DMS53 treated with DMSO at 0.1 percent for 48 hours (cell line): ENCODE data around the gene RGS5.

Experiments
- DNase-seq: peaks from one replicate; lab custom pipeline; 2025; ENCODE audit not compliant: unreplicated experiment; lab: John Stamatoyannopoulos, UW

The RGS5 gene

GRCh38 chr1:163186862-163187261, 15.9 kb downstream of the RGS5 start:
- DNase-seq, result no peak

DNA sequence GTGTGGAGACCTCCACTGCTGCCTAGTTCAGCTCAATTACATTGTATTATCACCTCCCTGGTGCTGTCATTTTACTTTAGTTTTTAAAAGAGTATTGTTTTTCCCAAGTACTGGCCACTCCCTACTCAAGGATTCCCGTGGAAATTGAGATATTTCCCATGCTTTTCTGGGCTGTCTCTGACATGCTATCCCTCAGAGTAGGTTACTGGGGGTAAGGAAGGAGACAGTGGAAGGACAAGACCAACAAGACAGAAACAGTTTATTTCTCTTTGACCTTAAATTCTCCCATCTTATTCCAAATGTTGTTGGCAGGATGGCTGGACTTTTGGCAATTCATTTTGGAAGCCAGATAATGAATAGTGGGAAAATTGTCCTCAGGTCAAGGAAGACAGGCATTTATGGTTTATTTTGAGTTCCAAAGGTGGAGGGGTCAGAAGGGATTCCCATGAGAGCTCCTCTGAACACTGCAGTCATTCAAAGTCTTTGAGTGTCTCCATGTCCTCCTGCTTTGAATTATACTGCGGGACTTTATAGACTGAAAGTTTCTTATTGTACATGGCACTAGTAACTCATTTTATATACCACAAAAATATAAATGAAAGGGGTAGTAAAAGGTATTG, 20.3 kb downstream of the RGS5 start:
- DNase-seq, result no peak

DNA sequence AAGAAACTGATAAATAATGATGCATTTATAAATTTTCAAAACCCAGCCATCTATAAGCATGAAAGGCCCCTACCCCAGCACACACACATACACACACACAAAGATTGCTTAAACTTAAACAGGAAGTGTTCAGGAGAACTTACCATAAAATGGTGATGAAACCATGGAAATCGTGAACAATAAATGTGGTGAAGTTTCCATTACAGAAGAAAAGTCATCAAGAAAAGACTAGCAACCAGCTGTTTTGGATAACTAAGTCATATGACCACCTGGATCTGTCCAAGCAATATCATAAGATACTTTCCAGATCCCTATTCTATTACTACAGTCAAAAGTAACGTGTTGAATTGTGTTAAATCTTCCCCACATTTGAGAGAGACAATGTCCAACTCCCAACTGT, 24.1 kb downstream of the RGS5 start:
- no peak for DNase-seq

DNA sequence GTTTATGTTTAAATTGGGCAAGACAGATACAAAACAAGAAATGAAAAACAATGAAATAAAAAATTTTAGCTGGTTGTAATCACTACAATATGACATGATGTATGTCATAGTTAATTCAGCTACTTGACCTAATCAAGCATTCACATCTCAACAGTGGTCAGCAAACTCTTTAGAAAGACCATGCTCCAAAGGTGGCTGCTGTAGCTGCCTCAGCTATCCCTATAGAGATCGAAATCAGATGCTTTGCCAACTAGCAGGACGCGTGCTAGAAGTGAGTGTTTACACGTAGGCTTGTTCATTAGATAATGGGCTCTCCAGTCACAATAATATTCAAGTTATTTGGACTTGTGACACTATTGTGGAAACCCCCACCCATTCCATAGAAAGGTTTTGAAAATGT, 25.9 kb downstream of the RGS5 start:
- no peak for DNase-seq

GRCh38 chr1:163174524-163175437, 27.9 kb downstream of the RGS5 start:
- DNase-seq, result peak; percentile 60

DNA sequence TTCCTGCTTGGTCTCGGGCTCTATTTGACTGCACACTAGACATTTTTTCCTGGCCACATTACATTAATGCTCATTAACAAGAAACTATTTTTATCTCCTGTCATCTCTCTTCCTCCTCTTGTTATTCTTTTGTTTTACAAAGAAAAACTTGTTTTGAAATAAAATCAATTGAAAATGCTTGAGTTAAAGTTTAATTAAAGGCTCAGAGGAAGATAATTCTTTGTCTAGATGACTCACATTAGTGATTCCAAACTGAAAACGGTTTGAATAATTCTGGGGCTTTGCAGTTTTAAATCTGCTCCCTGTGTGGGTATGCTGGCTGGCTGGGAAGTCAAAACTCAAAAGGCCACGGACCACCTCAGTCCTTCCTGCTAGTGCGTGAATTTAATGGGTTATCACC, 29.6 kb downstream of the RGS5 start:
- DNase-seq, result no peak

GRCh38 chr1:163172596-163172995, 30.1 kb downstream of the RGS5 start:
- no peak for DNase-seq

DNA sequence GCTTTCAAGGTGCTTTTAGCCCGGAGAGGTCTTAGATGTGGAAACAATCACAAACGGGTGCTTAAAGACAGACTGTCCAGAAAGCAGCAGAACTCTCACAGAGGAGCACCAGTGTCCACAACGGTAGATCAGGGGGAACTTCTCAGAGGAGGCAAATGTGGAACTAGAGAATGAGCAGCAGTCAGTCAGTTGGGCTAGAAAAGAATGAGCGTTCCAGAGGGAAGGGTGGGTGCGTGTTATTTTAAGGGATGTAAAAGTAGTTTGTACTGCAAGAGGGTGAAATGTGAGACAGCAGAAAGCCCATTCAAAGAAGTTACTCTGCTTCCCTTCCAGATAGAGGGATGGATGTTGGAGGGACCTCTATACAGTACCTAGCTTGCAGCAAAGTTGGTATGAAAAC, 30.9 kb downstream of the RGS5 start:
- peak; percentile 20 for DNase-seq

DNA sequence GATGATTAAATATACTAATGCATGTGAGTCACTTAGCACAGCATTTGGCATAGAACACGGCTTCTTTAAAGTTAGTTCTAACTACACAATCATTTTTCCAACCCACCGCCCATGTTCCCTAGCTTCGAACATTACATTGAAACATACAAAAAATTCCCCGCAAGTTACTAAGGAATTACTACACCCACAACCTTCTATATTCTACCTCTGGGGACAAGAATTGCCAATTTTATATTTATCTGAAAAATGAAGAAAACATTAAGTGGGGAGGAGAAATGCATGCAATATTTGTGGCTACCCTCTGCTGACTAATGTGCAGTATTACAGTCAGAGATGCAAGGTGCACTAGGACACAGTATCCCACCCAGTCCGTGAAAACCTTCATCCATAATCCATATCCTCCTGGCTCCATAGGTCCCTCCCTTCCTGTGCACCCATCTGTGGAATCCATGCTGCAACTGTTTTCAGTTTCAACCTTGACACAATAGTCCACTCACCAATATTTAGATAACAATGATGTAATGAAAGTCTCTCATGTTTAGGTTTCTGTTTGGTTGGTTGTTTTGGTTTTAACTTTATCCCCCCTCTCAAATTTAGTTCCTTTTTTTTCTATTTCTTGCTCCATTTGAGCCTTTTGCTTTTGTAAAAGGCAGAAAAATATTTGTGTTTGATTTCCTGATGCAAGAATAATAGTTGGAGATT, 31.6 kb downstream of the RGS5 start:
- DNase-seq, result peak; percentile 74

GRCh38 chr1:163170331-163170730, 32.4 kb downstream of the RGS5 start:
- no peak for DNase-seq

- DNase-seq, result no peak
Measured at GRCh38 chr1:163169553-163169952, 33.2 kb downstream of the RGS5 start.

DNA sequence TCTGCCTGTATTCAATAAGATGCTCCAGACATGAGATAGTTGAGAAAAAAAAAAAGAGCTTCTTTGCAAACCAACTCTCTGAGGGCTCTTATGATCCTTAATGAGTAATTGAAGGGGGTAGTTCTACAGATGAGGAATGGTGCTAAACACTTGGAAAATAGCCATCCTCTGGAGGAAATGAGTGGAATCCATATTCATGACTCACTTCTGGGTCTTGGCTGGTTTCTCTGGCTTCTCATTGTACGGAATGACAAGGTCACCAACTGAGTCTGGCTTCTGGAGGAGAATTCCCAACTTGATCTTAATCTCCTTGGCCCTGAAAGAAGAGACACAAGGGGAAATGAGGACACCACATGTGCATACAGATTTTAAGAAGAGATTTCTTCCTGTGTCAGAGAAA, 34.7 kb downstream of the RGS5 start:
- DNase-seq, result no peak

GRCh38 chr1:163166886-163167555, 35.7 kb downstream of the RGS5 start:
- DNase-seq, result no peak

DNA sequence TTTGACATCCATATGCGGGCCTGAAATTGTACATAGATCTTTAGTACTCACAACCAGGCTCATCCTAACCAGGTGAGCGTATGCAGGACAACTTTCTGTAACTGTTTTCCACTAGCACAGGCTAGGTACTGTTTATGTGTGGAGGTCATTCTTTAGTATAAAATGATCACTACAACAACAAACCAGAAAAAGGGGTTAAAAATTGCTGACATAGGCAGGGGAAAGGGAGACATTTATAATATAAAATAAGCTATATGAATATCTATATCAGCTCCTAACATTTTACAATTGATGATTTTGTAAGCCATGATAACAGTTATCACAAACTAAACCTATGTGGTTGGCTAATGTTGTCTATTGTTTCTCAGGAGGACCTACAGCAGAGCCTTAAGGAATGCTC, 37.6 kb downstream of the RGS5 start:
- DNase-seq, result no peak

DNA sequence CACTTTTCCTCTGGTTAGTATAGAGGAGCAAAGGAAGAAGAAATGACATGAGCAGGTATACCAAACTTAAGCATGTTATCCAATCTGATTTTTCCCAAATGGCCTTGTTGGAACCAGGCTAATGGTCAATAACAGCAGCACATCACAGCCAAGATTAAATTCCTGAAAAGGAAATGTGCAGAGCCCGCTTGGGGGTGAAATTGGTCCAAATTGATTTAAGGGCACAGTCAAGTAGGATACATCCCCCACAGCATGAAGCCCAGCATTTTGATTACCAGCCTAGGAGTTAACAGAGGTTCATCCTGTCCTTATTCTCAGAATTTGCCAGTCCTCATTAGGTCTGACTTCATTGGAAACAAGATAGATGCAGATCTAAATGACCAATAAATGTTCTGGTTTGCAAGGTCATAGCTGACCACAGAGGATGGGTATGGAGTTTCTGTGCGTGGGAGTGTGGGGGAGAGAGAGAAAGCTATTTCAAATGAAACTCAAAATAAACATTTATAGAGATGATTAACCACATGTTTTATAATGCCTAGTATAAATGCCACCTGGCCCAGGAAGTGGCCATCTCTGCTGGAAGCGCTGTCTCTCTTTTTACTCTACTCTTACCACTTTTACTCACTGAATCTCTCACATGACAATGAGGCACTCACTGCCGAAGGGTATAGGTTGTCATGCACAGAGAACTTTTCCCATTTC, 38.7 kb downstream of the RGS5 start:
- DNase-seq, result no peak

GRCh38 chr1:163163163-163163562, 39.6 kb downstream of the RGS5 start:
- DNase-seq, result no peak

GRCh38 chr1:163162381-163162914, 40.3 kb downstream of the RGS5 start:
- DNase-seq, result no peak

GRCh38 chr1:163161841-163162240, 40.9 kb downstream of the RGS5 start:
- no peak for DNase-seq

DNA sequence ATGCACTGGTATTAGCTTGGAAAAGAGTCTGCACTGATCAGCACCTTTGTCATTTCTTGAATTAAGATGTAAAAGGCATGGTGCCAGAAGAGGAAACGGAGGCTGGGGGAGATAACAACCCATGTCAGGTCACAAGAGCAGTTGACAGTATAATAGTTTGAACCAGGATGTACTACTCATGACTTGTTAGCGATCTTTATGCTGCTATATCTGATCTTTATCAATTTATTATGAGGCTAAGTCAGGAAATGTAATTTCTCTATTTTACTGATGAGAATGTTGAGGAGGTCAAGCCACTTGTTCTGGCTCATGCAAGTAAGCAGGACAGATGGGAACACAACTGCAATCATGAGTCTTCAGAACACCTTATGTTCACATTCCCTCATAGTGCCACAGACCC, 41.4 kb downstream of the RGS5 start:
- DNase-seq, result no peak

GRCh38 chr1:163155606-163156005, 47.1 kb downstream of the RGS5 start:
- no peak for DNase-seq

- no peak for DNase-seq
Measured at GRCh38 chr1:163148911-163149310, 53.8 kb downstream of the RGS5 start.
